OCI-LY3 (cell line): Measurements from ENCODE around the gene NR4A2.

Experiments
- H2AFZ ChIP-seq: fragments of 200-600, 300-600 bp; shearing (Covaris generic); 2 replicates; pipeline ENCODE4 v1.6.0; 2014; ENCODE audit warnings: antibody characterized with exemption, low read depth, low read length
- H3K27ac ChIP-seq: fragments of 200-600, 300-600 bp; sonication (generic); 2 replicates; pipeline ENCODE4 v1.5.1; 2014; ENCODE audit warnings: mild to moderate bottlenecking, low read length, moderate library complexity, mixed read lengths
- H3K27me3 ChIP-seq: fragments of 200-600, 300-600 bp; sonication (generic); 2 replicates; pipeline ENCODE4 v1.6.1; 2014; ENCODE audit warnings: low read depth, low read length, mixed read lengths
- H3K36me3 ChIP-seq: fragments of 200-600, 300-600 bp; sonication (generic); replicated peaks from 2 replicates; pipeline ENCODE3; 2014; ENCODE audit warnings: low read depth, low read length, mixed read lengths
- H3K4me1 ChIP-seq: fragments of 300-600, 200-600 bp; sonication (generic); 2 replicates; pipeline ENCODE4 v1.6.1; 2014; ENCODE audit warnings: low read length, mixed read lengths
- H3K4me2 ChIP-seq: fragments of 200-600, 300-600 bp; sonication (generic); 2 replicates; pipeline ENCODE4 v1.6.1; 2014; ENCODE audit warnings: low read length, mixed read lengths
- H3K4me3 ChIP-seq: fragments of 300-600, 200-600 bp; sonication (generic); 2 replicates; pipeline ENCODE4 v1.5.1; 2014; ENCODE audit warnings: antibody characterized with exemption, mild to moderate bottlenecking, low read length, moderate library complexity
- H3K79me2 ChIP-seq: fragments of 300-600, 200-600 bp; shearing (Covaris generic); 2 replicates; pipeline ENCODE4 v1.6.1; 2014; ENCODE audit warnings: mild to moderate bottlenecking, low read length, mixed read lengths
- H3K9ac ChIP-seq: fragments of 300-600, 200-600 bp; shearing (Covaris generic); 2 replicates; pipeline ENCODE4 v1.6.0; 2014; ENCODE audit warnings: mild to moderate bottlenecking, low read length, moderate library complexity
- H3K9me3 ChIP-seq: fragments of 200-600, 300-600 bp; shearing (Covaris generic); 2 replicates; pipeline ENCODE4 v1.6.1; 2014; ENCODE audit warnings: low read length, mixed read lengths; ENCODE audit not compliant: insufficient read depth
- H4K20me1 ChIP-seq: fragments of 200-600, 300-600 bp; sonication (generic); 2 replicates; pipeline ENCODE4 v1.6.1; 2016; ENCODE audit warnings: low read length, mixed read lengths; ENCODE audit not compliant: insufficient read depth
- CTCF ChIP-seq: fragments of 200-600, 300-600 bp; sonication (generic); IDR thresholded peaks from 2 replicates; pipeline ENCODE4 v1.5.1; 2014; ENCODE audit warnings: antibody characterized with exemption, low read length, low read depth
- EZH2phosphoT487 ChIP-seq: fragments of 200-600 bp; shearing (Covaris generic); IDR thresholded peaks from 2 replicates; pipeline ENCODE4 v1.6.1; 2018; ENCODE audit warnings: antibody characterized with exemption, mixed run types, low read depth

Gene NR4A2

GRCh38 chr2:156332534-156333273 lies at the start of gene NR4A2:
Gene NR4A2, minus strand, starts transcription at chr2:156332721. Its CDS starts 2,535 bp downstream, at chr2:156330186.
- Histone ChIP-seq H3K27me3 (peaks cover 11% of the 10 kb centered on the region), H3K9ac (peak within 1 kb of the TSS; percentile 85), H3K27ac (peak within 1 kb of the TSS; percentile 30)

GRCh38 chr2:156380117-156380645 lies 47.7 kb upstream of the NR4A2 start:
- Histone ChIP-seq H3K36me3 (no peaks in the 10 kb centered on the region), H3K4me1 (peaks cover 10% of the 10 kb centered on the region), H3K9ac (no peak overlapping the region), H2AFZ (no peak overlapping the region), H3K9me3 (no peaks in the 10 kb centered on the region), H3K27ac (no peak overlapping the region), H3K4me2 (no peak overlapping the region), H3K4me3 (no peak overlapping the region), H4K20me1 (no peaks in the 10 kb centered on the region), H3K27me3 (no peaks in the 10 kb centered on the region), H3K79me2 (no peaks in the 10 kb centered on the region)
- TF ChIP-seq CTCF = no peak
- no peak for TF ChIP-seq EZH2phosphoT487

More at GRCh38 chr2:156332534-156333273, at the start of gene NR4A2:
- H3K4me1 ChIP-seq = peaks cover 14% of the 10 kb centered on the region
- H3K4me2 ChIP-seq = peak within 1 kb of the TSS; percentile 97
- peak within 1 kb of the TSS; percentile 96 for H2AFZ ChIP-seq
- peak within 1 kb of the TSS; percentile 90 for H3K4me3 ChIP-seq
- H3K79me2 ChIP-seq = no peaks in the 10 kb centered on the region
- no peak for TF ChIP-seq CTCF
- no peak for TF ChIP-seq EZH2phosphoT487
- H4K20me1 ChIP-seq = no peaks in the 10 kb centered on the region
- H3K36me3 ChIP-seq = no peaks in the 10 kb centered on the region
- no peaks in the 10 kb centered on the region for H3K9me3 ChIP-seq

GRCh38 chr2:156379714-156380113 lies 47.2 kb upstream of the NR4A2 start:
- Histone ChIP-seq H3K27ac (no peak overlapping the region), H3K4me3 (no peak overlapping the region), H2AFZ (no peak overlapping the region), H3K9me3 (no peaks in the 10 kb centered on the region), H3K9ac (no peak overlapping the region), H4K20me1 (no peaks in the 10 kb centered on the region), H3K36me3 (no peaks in the 10 kb centered on the region), H3K27me3 (no peaks in the 10 kb centered on the region), H3K4me2 (no peak overlapping the region), H3K4me1 (peaks cover 10% of the 10 kb centered on the region), H3K79me2 (no peaks in the 10 kb centered on the region)
- no peak for TF ChIP-seq CTCF
- no peak for TF ChIP-seq EZH2phosphoT487

- Histone ChIP-seq H3K9me3 (no peaks in the 10 kb centered on the region), H3K4me2 (no peak overlapping the region), H3K27me3 (no peaks in the 10 kb centered on the region), H3K4me1 (peaks cover 10% of the 10 kb centered on the region), H3K27ac (no peak overlapping the region), H2AFZ (no peak overlapping the region), H4K20me1 (no peaks in the 10 kb centered on the region), H3K9ac (no peak overlapping the region), H3K4me3 (no peak overlapping the region), H3K79me2 (no peaks in the 10 kb centered on the region), H3K36me3 (no peaks in the 10 kb centered on the region)
- no peak for TF ChIP-seq CTCF
- TF ChIP-seq EZH2phosphoT487 = no peak
These were observed 46.5 kb upstream of the NR4A2 start for GRCh38 chr2:156379071-156379470.
